22Rv1 (cell line): Measurements from ENCODE around the gene JUP.

Experiments
- ZFX ChIP-seq: fragments of 450-650 bp; IDR thresholded peaks from 2 replicates; pipeline ENCODE4 v1.6.1; 2017; ENCODE audit warnings: antibody characterized with exemption, borderline replicate concordance
- TF ChIP-seq, protein P1 (sequence below): fragments of 450-650 bp; IDR thresholded peaks from 2 replicates; pipeline ENCODE4 v1.5.1; 2017; ENCODE audit warnings: mild to moderate bottlenecking

DNA sequence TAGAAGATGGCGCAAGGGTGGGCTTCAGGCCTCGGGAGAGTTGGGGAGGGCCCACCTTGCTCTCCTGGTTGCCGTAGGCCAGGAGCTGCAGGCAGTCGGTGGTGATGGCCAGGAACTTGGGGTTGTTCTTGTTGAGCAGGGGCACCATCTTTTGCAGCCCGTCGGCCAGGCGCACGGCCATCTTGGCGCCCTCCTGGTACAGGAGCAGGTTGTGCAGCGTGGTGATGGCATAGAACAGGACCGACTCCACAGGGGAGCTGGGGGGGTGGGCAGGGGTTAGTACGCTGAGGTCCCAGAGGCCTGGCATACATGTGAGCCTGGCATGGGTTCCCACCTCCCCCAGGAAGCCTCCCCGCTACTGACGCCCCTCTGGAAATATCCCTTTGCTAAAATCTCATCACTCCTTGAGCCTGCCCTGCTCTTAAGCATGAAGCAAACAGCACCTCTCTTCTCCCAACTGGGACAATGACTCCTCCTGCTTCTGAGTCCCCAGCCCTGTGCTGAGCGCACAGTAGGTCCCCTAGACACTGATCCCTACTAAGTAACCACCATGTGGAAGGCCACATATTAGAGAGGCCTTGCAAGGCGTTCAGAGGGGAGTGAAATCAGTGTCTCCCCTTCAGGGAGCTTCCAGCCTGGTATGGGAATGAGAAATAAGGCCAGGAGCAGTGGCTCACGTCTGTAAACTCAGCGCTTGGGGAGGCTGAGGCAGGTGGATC, 19.0 kb downstream of the JUP start:
- TF ChIP-seq, protein P1, sequence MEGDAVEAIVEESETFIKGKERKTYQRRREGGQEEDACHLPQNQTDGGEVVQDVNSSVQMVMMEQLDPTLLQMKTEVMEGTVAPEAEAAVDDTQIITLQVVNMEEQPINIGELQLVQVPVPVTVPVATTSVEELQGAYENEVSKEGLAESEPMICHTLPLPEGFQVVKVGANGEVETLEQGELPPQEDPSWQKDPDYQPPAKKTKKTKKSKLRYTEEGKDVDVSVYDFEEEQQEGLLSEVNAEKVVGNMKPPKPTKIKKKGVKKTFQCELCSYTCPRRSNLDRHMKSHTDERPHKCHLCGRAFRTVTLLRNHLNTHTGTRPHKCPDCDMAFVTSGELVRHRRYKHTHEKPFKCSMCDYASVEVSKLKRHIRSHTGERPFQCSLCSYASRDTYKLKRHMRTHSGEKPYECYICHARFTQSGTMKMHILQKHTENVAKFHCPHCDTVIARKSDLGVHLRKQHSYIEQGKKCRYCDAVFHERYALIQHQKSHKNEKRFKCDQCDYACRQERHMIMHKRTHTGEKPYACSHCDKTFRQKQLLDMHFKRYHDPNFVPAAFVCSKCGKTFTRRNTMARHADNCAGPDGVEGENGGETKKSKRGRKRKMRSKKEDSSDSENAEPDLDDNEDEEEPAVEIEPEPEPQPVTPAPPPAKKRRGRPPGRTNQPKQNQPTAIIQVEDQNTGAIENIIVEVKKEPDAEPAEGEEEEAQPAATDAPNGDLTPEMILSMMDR, result no peak
- TF ChIP-seq ZFX, result no peak
